ENCODE data around the gene ANGPTL1.

ANGPTL1 gene

GRCh38 chr1:178895928-178896327, 25.1 kb upstream of the ANGPTL1 start:
- Mint-ChIP-seq H3K9me3 (peaks cover 12% of the 10 kb centered on the region), H3K4me3 (no peak overlapping the region), H3K27ac (no peak overlapping the region), H3K27me3 (ENCODE audit: low read depth, poor library complexity) (no peaks in the 10 kb centered on the region), H3K36me3 (ENCODE audit: low read depth) (peaks cover 39% of the 10 kb centered on the region), H3K4me1 (no peaks in the 10 kb centered on the region)
- DNase-seq, result no peak
- TF ChIP-seq CTCF (IDR thresholded peaks at IDR 0.05), result no peak

GRCh38 chr1:178886551-178886950, 15.7 kb upstream of the ANGPTL1 start:
- TF ChIP-seq CTCF (IDR thresholded peaks at IDR 0.05), result no peak
- no peaks in the 10 kb centered on the region for H3K9me3 Mint-ChIP-seq
- H3K36me3 Mint-ChIP-seq (ENCODE audit: low read depth), result peaks cover 35% of the 10 kb centered on the region
- H3K27me3 Mint-ChIP-seq (ENCODE audit: low read depth, poor library complexity), result no peaks in the 10 kb centered on the region
- H3K27ac Mint-ChIP-seq, result peak overlapping the region; percentile 50
- no peak overlapping the region for H3K4me3 Mint-ChIP-seq
- DNase-seq, result no peak
- no peaks in the 10 kb centered on the region for H3K4me1 Mint-ChIP-seq

GRCh38 chr1:178885869-178886268, 15.0 kb upstream of the ANGPTL1 start:
- TF ChIP-seq CTCF (IDR thresholded peaks at IDR 0.05), result no peak
- Mint-ChIP-seq H3K4me1 (no peaks in the 10 kb centered on the region), H3K9me3 (no peaks in the 10 kb centered on the region), H3K36me3 (ENCODE audit: low read depth) (peaks cover 42% of the 10 kb centered on the region), H3K4me3 (no peak overlapping the region), H3K27me3 (ENCODE audit: low read depth, poor library complexity) (no peaks in the 10 kb centered on the region), H3K27ac (peak overlapping the region; percentile 50)
- DNase-seq, result no peak

GRCh38 chr1:178881950-178882349, 11.1 kb upstream of the ANGPTL1 start:
- no peak for DNase-seq
- Mint-ChIP-seq H3K4me3 (no peak overlapping the region), H3K27me3 (ENCODE audit: low read depth, poor library complexity) (no peaks in the 10 kb centered on the region)

GRCh38 chr1:178877896-178878295, 7.0 kb upstream of the ANGPTL1 start:
- H3K4me1 Mint-ChIP-seq, result no peaks in the 10 kb centered on the region
- no peak overlapping the region for H3K4me3 Mint-ChIP-seq
- TF ChIP-seq CTCF (IDR thresholded peaks at IDR 0.05), result no peak
- DNase-seq, result no peak
- H3K27me3 Mint-ChIP-seq (ENCODE audit: low read depth, poor library complexity), result no peaks in the 10 kb centered on the region
- H3K36me3 Mint-ChIP-seq (ENCODE audit: low read depth), result peaks cover 23% of the 10 kb centered on the region
- no peaks in the 10 kb centered on the region for H3K9me3 Mint-ChIP-seq
- no peak overlapping the region for H3K27ac Mint-ChIP-seq

More at GRCh38 chr1:178881950-178882349, 11.1 kb upstream of the ANGPTL1 start:
- Mint-ChIP-seq H3K27ac (no peak overlapping the region), H3K9me3 (no peaks in the 10 kb centered on the region), H3K4me1 (no peaks in the 10 kb centered on the region), H3K36me3 (ENCODE audit: low read depth) (peaks cover 51% of the 10 kb centered on the region)
- TF ChIP-seq CTCF (IDR thresholded peaks at IDR 0.05), result no peak

GRCh38 chr1:178875936-178876335, 5.1 kb upstream of the ANGPTL1 start:
- H3K4me3 Mint-ChIP-seq, result no peak overlapping the region
- no peaks in the 10 kb centered on the region for H3K27me3 Mint-ChIP-seq (ENCODE audit: low read depth, poor library complexity)
- peaks cover 4% of the 10 kb centered on the region for H3K4me1 Mint-ChIP-seq
- DNase-seq, result no peak
- H3K36me3 Mint-ChIP-seq (ENCODE audit: low read depth), result peaks cover 15% of the 10 kb centered on the region
- TF ChIP-seq CTCF (IDR thresholded peaks at IDR 0.05), result no peak
- H3K9me3 Mint-ChIP-seq, result no peaks in the 10 kb centered on the region
- no peak overlapping the region for H3K27ac Mint-ChIP-seq
